Endodermal cell (in vitro differentiated cells): ENCODE data around the gene FHDC1. TPM values are rescaled to one million over a fixed set of nuclear protein-coding genes. Genes with fewer than 3 reads are reported as not detected.

Experiments
- DNase-seq: peaks from one replicate; pipeline ENCODE4 v3.0.0-alpha.2; 2017
- H3K27ac ChIP-seq: 2 replicates; pipeline ENCODE4 v1.5.1; 2013; ENCODE audit warnings: mild to moderate bottlenecking, low read depth, low read length, moderate library complexity
- H3K27me3 ChIP-seq: 2 replicates; pipeline ENCODE4 v1.6.1; 2013; ENCODE audit warnings: mild to moderate bottlenecking, low read length, moderate library complexity; ENCODE audit not compliant: insufficient read depth, control insufficient read depth, poor library complexity, severe bottlenecking
- H3K36me3 ChIP-seq: 2 replicates; pipeline ENCODE4 v1.7.0; 2013; ENCODE audit warnings: mild to moderate bottlenecking, low read length, moderate library complexity; ENCODE audit not compliant: control insufficient read depth, insufficient read depth
- H3K4me1 ChIP-seq: one replicate; pipeline ENCODE4 v1.7.0; 2013; ENCODE audit warnings: low read length; ENCODE audit not compliant: control insufficient read depth, insufficient read depth
- H3K4me3 ChIP-seq: 2 replicates; pipeline ENCODE4 v1.5.1; 2013; ENCODE audit warnings: mild to moderate bottlenecking, low read length, moderate library complexity
- H3K9ac ChIP-seq: 2 replicates; pipeline ENCODE4 v1.6.1; 2013; ENCODE audit warnings: mild to moderate bottlenecking, low read length, moderate library complexity; ENCODE audit not compliant: poor library complexity, severe bottlenecking; ENCODE audit errors: extremely low read depth
- H3K9me3 ChIP-seq: 2 replicates; pipeline ENCODE4 v1.6.1; 2013; ENCODE audit warnings: mild to moderate bottlenecking, low read length, moderate library complexity; ENCODE audit not compliant: control insufficient read depth
- H3K27ac Mint-ChIP-seq: 2 replicates; pipeline ENCODE4 v1.8.0; 2020; ENCODE audit warnings: mixed read lengths
- H3K27me3 Mint-ChIP-seq: 2 replicates; pipeline ENCODE4 v1.8.0; 2021; ENCODE audit warnings: mild to moderate bottlenecking, mixed read lengths; ENCODE audit not compliant: insufficient read depth
- H3K36me3 Mint-ChIP-seq: 2 replicates; pipeline ENCODE4 v1.8.0; 2020; ENCODE audit warnings: low read depth, mixed read lengths
- H3K4me1 Mint-ChIP-seq: 2 replicates; pipeline ENCODE4 v1.8.0; 2020; ENCODE audit warnings: mixed read lengths
- H3K4me3 Mint-ChIP-seq: 2 replicates; pipeline ENCODE4 v1.8.0; 2020; ENCODE audit warnings: mild to moderate bottlenecking, moderate library complexity, mixed read lengths
- H3K9me3 Mint-ChIP-seq: 2 replicates; pipeline ENCODE4 v1.8.0; 2020; ENCODE audit warnings: mild to moderate bottlenecking, mixed read lengths
- WGBS, 2 experiments: methylation state at CpG; one replicate each; pipeline versions ENCODE4 v1.1.5 to v1.1.7; 2013; ENCODE audit warnings: missing lambda C conversion rate in 2 of 2, mixed read lengths in 1 of 2; ENCODE audit not compliant: insufficient coverage in 1 of 2, insufficient read length in 1 of 2; 5-methylcytosine and 5-hydroxymethylcytosine counted together
- total RNA-seq, 2 donors: library from RNA; stranded (reverse); fragmentation: NEBNext Ultra II Directional in 1 of 2; extraction: Animal tissue kit (Norgen Biotek cat#: 25700) in 1 of 2; gene quantifications; 2 replicates in 1 of 2; 3 replicates in 1 of 2; pipeline ENCODE4 v1.2.1, GENCODE V29; 2021
- TF ChIP-seq, protein P1 (sequence below): fragments of 200-600 bp; sonication (generic); conservative IDR thresholded peaks from 2 replicates; pipeline ENCODE4 v1.5.0; 2021; ENCODE audit warnings: antibody characterized with exemption, mild to moderate bottlenecking

The FHDC1 gene
- total RNA-seq, 2 donors from 2014 or later, result 2.5 to 7.9 TPM

DNA sequence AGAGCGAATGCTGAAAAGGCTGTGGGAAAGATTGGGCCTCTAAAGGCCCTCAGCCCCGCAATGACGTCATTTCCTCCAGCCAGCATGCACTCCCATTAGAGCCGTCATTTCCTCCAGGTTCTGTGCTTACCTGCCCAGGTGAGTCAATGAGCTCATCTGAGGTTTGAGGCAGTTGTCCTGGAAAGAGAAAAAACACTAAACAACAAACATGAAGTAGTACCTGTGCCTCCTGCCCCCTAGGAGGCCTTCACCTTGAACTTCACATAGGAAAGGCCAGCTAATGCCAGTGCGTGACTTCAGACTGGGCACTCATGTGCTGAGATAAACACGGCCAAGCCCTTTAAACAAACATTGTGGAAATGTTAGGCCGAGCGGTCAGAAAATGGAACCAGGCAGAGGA, 55.9 kb downstream of the FHDC1 start:
- DNase-seq, result no peak
- Mint-ChIP-seq H3K9me3 (no peaks in the 10 kb centered on the region), H3K4me1 (peaks cover 14% of the 10 kb centered on the region), H3K4me3 (no peak overlapping the region), H3K27ac (peak overlapping the region; percentile 41), H3K36me3 (no peaks in the 10 kb centered on the region), H3K27me3 (no peaks in the 10 kb centered on the region)
- TF ChIP-seq, protein P1, sequence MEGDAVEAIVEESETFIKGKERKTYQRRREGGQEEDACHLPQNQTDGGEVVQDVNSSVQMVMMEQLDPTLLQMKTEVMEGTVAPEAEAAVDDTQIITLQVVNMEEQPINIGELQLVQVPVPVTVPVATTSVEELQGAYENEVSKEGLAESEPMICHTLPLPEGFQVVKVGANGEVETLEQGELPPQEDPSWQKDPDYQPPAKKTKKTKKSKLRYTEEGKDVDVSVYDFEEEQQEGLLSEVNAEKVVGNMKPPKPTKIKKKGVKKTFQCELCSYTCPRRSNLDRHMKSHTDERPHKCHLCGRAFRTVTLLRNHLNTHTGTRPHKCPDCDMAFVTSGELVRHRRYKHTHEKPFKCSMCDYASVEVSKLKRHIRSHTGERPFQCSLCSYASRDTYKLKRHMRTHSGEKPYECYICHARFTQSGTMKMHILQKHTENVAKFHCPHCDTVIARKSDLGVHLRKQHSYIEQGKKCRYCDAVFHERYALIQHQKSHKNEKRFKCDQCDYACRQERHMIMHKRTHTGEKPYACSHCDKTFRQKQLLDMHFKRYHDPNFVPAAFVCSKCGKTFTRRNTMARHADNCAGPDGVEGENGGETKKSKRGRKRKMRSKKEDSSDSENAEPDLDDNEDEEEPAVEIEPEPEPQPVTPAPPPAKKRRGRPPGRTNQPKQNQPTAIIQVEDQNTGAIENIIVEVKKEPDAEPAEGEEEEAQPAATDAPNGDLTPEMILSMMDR, result no peak
- H3K27ac ChIP-seq, result no peak overlapping the region
- H3K4me1 ChIP-seq, result no peaks in the 10 kb centered on the region
- no peak overlapping the region for H3K9ac ChIP-seq
- 90 to 100% methylated on average over 5 to 8 of the region's 8 CpGs for WGBS, 2 experiments
- H3K4me3 ChIP-seq, result no peak overlapping the region
- H3K27me3 ChIP-seq, result no peaks in the 10 kb centered on the region
- H3K9me3 ChIP-seq, result no peaks in the 10 kb centered on the region
- no peaks in the 10 kb centered on the region for H3K36me3 ChIP-seq

DNA sequence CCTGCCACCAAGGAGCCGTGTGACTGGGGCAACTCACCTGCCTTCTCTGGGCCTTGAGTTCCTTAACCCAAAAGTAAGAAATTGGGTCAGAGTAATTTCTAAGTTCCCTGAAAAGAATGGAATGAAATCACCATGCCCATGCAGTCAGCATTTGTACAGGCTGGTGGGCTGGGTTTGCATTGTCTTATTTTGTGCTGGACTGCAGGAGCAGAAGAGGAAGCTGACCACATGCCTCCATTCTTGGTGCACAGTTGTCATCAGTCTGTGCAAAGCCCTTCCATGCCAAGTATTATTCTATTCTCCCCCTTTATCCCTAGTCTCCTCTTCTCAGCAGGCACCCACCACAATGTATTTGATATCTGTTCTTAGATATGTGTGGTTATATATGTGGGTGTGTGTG, 56.3 kb downstream of the FHDC1 start:
- peaks cover 15% of the 10 kb centered on the region for H3K4me1 Mint-ChIP-seq
- H3K4me3 Mint-ChIP-seq, result no peak overlapping the region
- H3K9me3 Mint-ChIP-seq, result no peaks in the 10 kb centered on the region
- no peak for DNase-seq
- TF ChIP-seq, protein P1, result no peak
- H3K9me3 ChIP-seq, result no peaks in the 10 kb centered on the region
- H3K36me3 Mint-ChIP-seq, result no peaks in the 10 kb centered on the region
- no peaks in the 10 kb centered on the region for H3K27me3 ChIP-seq
- H3K4me3 ChIP-seq, result no peak overlapping the region
- 97 to 100% methylated on average over 1 of the region's 1 CpG for WGBS, 2 experiments
- no peak overlapping the region for H3K9ac ChIP-seq
- H3K27ac ChIP-seq, result no peak overlapping the region
- H3K27ac Mint-ChIP-seq, result peak overlapping the region; percentile 41
- no peaks in the 10 kb centered on the region for H3K36me3 ChIP-seq
- H3K4me1 ChIP-seq, result no peaks in the 10 kb centered on the region
- H3K27me3 Mint-ChIP-seq, result no peaks in the 10 kb centered on the region

DNA sequence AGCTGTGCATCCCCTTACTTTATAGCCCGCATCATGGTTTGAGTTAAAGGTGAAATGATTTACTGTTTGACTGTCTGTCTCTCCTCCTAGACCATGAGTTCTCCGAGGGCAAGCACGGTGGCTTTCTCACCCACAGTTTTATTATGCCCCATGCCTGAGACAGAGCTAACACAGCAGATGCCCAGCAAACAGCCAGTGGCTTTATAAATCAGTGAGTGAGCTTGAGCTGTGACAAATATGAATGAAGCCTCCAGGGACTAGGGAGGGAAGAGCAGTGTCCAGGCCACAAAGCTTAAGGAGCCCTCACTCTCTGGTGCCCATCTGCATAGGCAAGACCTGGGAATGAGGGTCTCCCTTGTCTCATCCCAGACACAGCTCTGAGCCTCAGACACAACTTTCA, 57.9 kb downstream of the FHDC1 start:
- Histone ChIP-seq H3K4me1 (no peaks in the 10 kb centered on the region), H3K4me3 (no peak overlapping the region), H3K36me3 (no peaks in the 10 kb centered on the region), H3K9ac (no peak overlapping the region), H3K27me3 (no peaks in the 10 kb centered on the region), H3K9me3 (no peaks in the 10 kb centered on the region), H3K27ac (no peak overlapping the region)
- Mint-ChIP-seq H3K36me3 (no peaks in the 10 kb centered on the region), H3K9me3 (no peaks in the 10 kb centered on the region), H3K4me1 (peaks cover 15% of the 10 kb centered on the region), H3K4me3 (no peak overlapping the region), H3K27me3 (no peaks in the 10 kb centered on the region), H3K27ac (no peak overlapping the region)
- DNase-seq, result no peak
- TF ChIP-seq, protein P1, result no peak
- 96 to 99% methylated on average over 3 of the region's 3 CpGs for WGBS, 2 experiments
